HG02938 (cell line): ENCODE results near the gene NAB2.

Source experiments
- ATAC-seq: cut with Tn5 transposase; IDR thresholded peaks from one replicate; pipeline ENCODE4 v1.9.1; 2021; ENCODE audit warnings: mild to moderate bottlenecking, moderate library complexity; ENCODE audit not compliant: unreplicated experiment

The NAB2 gene

DNA sequence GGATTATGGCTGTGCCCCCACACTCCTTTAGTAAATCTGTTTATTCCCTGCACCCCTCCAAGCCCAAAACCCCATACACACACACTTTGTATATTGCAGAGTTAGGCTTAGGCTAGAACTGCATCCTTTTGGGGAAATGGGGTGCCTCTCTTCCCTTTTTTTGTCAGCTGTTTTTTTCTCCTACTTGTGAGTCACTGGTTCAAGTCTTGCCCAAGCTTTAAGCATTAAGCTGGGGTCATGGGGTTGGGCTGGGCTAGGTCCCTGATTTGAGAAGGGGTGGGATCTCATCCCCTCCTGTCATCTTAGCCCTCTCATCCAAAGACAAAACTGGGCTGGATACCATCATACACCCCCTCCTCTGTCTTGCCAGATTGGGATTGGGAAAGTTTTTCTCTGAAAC is 41.0 kb downstream of the NAB2 start:
- no peak for ATAC-seq

GRCh38 chr12:57130941-57131340 is 42.0 kb downstream of the NAB2 start:
- ATAC-seq: no peak

GRCh38 chr12:57131896-57132744 is 43.2 kb downstream of the NAB2 start:
- ATAC-seq: no peak

- no peak for ATAC-seq
Observed at GRCh38 chr12:57133013-57133569, 44.2 kb downstream of the NAB2 start.

- ATAC-seq: no peak
Observed at GRCh38 chr12:57133916-57134315, 45.0 kb downstream of the NAB2 start.

DNA sequence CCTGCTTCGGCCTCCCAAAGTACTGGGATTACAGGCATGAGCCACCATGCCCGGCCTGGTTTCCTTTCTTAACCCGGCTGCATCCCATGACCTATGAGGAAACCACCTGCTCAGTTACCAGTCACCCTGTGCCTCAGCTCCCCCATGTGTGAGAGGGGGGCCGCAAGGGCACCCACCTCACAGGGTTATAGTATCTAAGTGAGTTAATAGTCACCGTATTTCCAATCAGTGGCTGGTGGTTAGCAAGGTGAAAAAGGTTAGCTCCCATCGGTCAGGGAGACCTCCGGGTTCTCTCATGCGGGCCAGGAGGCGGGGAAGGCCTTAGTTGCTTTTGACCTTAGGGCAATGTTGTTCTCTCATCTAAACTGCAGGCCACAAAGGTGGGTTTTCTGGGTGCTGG is 46.0 kb downstream of the NAB2 start:
- no peak for ATAC-seq

- ATAC-seq: no peak
Observed at GRCh38 chr12:57135527-57136326, 46.8 kb downstream of the NAB2 start.

DNA sequence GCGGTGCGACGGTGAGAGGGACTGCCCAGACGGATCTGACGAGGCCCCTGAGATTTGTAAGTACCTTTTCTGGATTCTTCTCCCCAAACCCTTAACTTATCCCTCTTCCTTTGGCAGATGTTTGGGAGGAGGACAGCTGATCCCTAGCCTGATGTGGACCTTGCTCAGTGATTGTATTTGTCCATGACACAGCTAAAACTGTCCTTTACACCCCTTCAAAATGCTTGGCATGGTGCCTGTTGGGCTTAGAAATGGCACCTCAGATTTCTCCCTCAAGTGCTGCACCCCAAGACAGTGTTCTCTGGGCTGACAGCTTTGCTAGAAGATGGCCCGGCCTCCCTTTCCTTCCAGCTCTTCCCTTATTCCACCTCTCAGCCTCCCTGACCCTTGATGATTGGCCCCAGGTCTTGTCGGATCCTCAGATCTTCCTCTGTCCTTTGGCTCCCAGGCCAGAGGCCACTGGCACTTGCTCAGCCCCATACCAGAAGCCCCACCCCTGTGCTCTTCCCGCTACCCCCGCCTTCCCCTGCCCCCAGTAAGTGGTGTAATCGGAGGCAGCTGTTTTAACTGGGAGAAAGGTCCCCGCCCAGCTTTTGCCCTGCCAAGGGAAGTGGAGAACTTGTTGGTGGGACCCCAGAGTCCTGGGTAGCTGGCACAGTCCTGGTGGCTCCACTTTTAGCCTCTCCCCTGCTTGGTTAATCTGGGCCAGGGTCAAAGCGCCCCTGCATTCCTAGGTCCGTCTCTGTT is 49.8 kb downstream of the NAB2 start:
- no peak for ATAC-seq

DNA sequence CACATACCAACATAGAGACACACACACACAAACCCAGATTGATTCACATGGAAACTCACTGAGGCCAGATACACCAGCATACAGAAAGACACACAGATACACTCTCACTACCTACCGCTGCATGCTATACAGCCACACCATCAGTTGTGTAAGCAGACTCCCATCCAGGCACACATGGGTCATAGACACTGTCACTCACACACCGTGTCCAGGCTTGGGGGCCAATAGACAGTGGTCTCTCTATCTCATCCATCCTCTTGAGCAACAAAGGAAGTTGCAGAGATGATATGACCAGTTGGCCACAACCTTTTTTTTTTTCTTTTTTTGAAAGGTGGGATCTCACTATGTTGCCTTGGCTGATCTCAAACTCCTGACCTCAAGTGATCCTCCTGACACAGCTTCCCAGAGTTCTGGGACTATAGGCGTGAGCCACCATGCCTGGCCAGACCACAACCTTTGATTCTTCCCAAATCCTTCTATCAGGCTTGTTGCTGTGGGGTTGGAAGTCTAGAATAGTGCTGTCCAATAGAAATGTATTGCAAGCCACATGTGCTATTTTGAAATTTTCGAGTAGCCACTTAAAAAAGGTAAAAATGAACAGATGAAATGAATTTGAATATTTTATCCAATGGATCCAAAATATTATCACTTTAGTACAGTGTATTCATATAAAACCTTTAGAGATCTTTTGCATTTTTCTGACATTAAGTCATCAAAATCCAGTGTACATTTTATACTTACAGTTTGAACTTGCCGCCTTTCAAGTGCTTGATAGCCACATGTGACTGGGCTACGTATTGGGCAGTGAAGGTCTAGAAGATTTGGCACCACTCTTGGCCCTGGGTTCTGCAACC is 51.1 kb downstream of the NAB2 start:
- ATAC-seq: no peak

- ATAC-seq: no peak
Observed at GRCh38 chr12:57141249-57141648, 52.3 kb downstream of the NAB2 start.

DNA sequence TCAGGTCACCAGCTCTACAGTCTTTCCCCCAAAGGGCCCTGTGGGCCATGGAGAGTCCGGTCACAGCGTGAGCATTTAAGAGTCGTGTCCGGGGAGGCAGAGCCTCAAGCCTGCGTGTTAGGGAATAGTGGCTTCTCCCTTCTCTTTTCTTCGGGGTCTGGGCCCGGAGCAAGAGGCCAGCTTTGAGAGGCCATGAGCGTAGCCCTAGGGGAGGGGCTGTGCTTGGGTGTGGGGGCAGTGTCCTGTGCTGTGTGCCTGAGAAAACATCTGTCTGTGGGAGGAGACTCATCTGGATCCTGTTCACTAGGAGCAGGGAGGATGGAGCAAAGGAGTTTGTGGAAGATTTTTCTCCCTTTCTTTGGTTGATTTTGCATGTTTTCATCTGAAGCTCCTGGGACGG is 53.2 kb downstream of the NAB2 start:
- ATAC-seq: no peak

- no peak for ATAC-seq
Observed at GRCh38 chr12:57142727-57143126, 53.8 kb downstream of the NAB2 start.

DNA sequence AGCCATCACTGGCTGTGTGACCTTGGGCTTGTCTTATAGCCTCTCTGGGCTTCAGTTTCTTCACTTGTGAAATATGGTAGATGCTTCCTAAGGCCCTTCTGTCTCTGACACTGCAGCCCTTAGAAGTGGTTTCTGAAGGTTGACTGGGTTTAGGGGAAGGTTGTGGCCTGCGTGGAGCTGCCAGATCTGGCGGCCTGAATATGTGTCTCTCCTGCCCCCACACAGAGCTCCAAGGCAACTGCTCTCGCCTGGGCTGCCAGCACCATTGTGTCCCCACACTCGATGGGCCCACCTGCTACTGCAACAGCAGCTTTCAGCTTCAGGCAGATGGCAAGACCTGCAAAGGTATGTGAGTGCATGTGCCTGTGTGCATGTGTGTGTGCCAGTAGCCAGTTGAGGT is 54.5 kb downstream of the NAB2 start:
- ATAC-seq: no peak
